ENCODE results near the gene OR10S1.
"Not testable (repeated sequence)": the region's sequence is repeated elsewhere in the genome, so short reads cannot be mapped to it uniquely, and the experiment has no call there.

OR10S1 gene
- long read RNA-seq, donor 1: 0 reads
- long read RNA-seq, donor 2: 0 reads
- long read RNA-seq, donor 3: 0 reads
- long read RNA-seq, donor 4: 0 reads
- long read RNA-seq, donor 5: 0 reads
- long read RNA-seq, donor 6: 0 reads
- long read RNA-seq, donor 7: 0 reads
- long read RNA-seq, donor 8: 0 reads

- DNase-seq: no peak
Measured at GRCh38 chr11:123977731-123978347, at the start of gene OR10S1. TSS of gene OR10S1 (minus strand) at chr11:123977781. CDS start at chr11:123977664, 117 bp downstream.

GRCh38 chr11:124026498-124026897 lies 48.9 kb upstream of the OR10S1 start, which contains the start of gene OR10G8:
TSS of gene OR10G8 (plus strand) at chr11:124026798. CDS start at chr11:124029623, 2,825 bp downstream.
- DNase-seq: no peak

- not testable (repeated sequence) for DNase-seq
Measured at GRCh38 chr11:124015837-124016236, 38.3 kb upstream of the OR10S1 start.

- DNase-seq: no peak
Measured at GRCh38 chr11:124012697-124013096, 35.1 kb upstream of the OR10S1 start, which contains the start of gene OR10G4. TSS of gene OR10G4 (plus strand) at chr11:124012997. CDS start at chr11:124015575, 2,578 bp downstream.

- DNase-seq: no peak
Measured at GRCh38 chr11:123995119-123995518, 17.5 kb upstream of the OR10S1 start, which contains the start of gene OR10G6. TSS of gene OR10G6 (minus strand) at chr11:123995161. CDS start at chr11:123995161, 0 bp downstream.

GRCh38 chr11:123979311-123979710 lies 1.7 kb upstream of the OR10S1 start:
- DNase-seq: no peak

- DNase-seq: no peak
Measured at GRCh38 chr11:123976770-123977560, 616 bp downstream of the OR10S1 start.

- no peak for DNase-seq
Measured at GRCh38 chr11:123973816-123974215, 3.8 kb downstream of the OR10S1 start.

- DNase-seq: no peak
Measured at GRCh38 chr11:123956752-123957151, 20.8 kb downstream of the OR10S1 start.

- DNase-seq: no peak
Measured at GRCh38 chr11:123945132-123945531, 32.4 kb downstream of the OR10S1 start.

GRCh38 chr11:123943738-123944137 lies 33.8 kb downstream of the OR10S1 start, which contains the start of gene OR6T1:
TSS of gene OR6T1 (minus strand) at chr11:123943838. CDS start at chr11:123943838, 0 bp downstream.
- DNase-seq: no peak

GRCh38 chr11:123942413-123942812 lies 35.2 kb downstream of the OR10S1 start:
- no peak for DNase-seq

GRCh38 chr11:123939317-123939716 lies 38.3 kb downstream of the OR10S1 start, which contains the start of gene OR4D5:
TSS of gene OR4D5 (plus strand) at chr11:123939617. CDS start at chr11:123939617, 0 bp downstream.
- DNase-seq: no peak
